MM.1S (cell line): ENCODE measurements around the gene LARP7.

Experiments used
- DNase-seq: peaks from one replicate; pipeline ENCODE4 v3.0.0-alpha.2; 2015
- H2AFZ ChIP-seq: fragments of 300-600 bp; sonication (generic); 2 replicates; pipeline ENCODE4 v1.6.0; 2016; ENCODE audit warnings: antibody characterized with exemption, low read length
- H3F3A ChIP-seq: fragments of 300-600 bp; sonication (generic); 2 replicates; pipeline ENCODE4 v1.6.1; 2016; ENCODE audit warnings: mild to moderate bottlenecking, antibody characterized with exemption, low read length, moderate library complexity, mixed read lengths; ENCODE audit not compliant: insufficient read depth
- H3K27ac ChIP-seq: fragments of 300-600 bp; sonication (generic); 2 replicates; pipeline ENCODE4 v1.5.1; 2016; ENCODE audit warnings: mild to moderate bottlenecking, low read length
- H3K27me3 ChIP-seq: fragments of 300-600 bp; sonication (generic); replicated peaks from 2 replicates; pipeline ENCODE4 v1.6.0; 2016; ENCODE audit warnings: low read length; ENCODE audit not compliant: insufficient read depth
- H3K36me3 ChIP-seq: fragments of 300-600 bp; sonication (generic); replicated peaks from 2 replicates; pipeline ENCODE4 v1.6.1; 2016; ENCODE audit warnings: mild to moderate bottlenecking, low read length, mixed read lengths; ENCODE audit not compliant: insufficient read depth
- H3K4me1 ChIP-seq: fragments of 300-600 bp; sonication (generic); 2 replicates; pipeline ENCODE4 v1.6.1; 2016; ENCODE audit warnings: low read length, mixed read lengths
- H3K4me2 ChIP-seq: fragments of 300-600 bp; sonication (generic); 2 replicates; pipeline ENCODE4 v1.6.0; 2016; ENCODE audit warnings: low read depth, low read length
- H3K4me3 ChIP-seq: fragments of 300-600 bp; sonication (generic); 2 replicates; pipeline ENCODE4 v1.5.1; 2016; ENCODE audit warnings: low read length, mixed read lengths
- H3K79me2 ChIP-seq: fragments of 300-600 bp; sonication (generic); 2 replicates; pipeline ENCODE4 v1.6.1; 2016; ENCODE audit warnings: mixed run types, low read length, mixed read lengths
- H3K9ac ChIP-seq: fragments of 300-600 bp; sonication (generic); 2 replicates; pipeline ENCODE4 v1.6.1; 2016; ENCODE audit warnings: low read length, mixed read lengths
- H3K9me2 ChIP-seq: fragments of 300-600 bp; sonication (generic); replicated peaks from 2 replicates; pipeline ENCODE4 v1.6.1; 2016; ENCODE audit warnings: mild to moderate bottlenecking, low read length, mixed read lengths; ENCODE audit not compliant: insufficient read depth
- H3K9me3 ChIP-seq: fragments of 300-600 bp; sonication (generic); replicated peaks from 2 replicates; pipeline ENCODE4 v1.6.1; 2016; ENCODE audit warnings: mild to moderate bottlenecking, low read length, mixed read lengths; ENCODE audit not compliant: insufficient read depth
- H4K20me1 ChIP-seq: fragments of 300-600 bp; sonication (generic); 2 replicates; pipeline ENCODE4 v1.6.1; 2016; ENCODE audit warnings: mild to moderate bottlenecking, low read length, moderate library complexity, mixed read lengths; ENCODE audit not compliant: insufficient read depth
- EZH2 ChIP-seq: fragments of 300-600 bp; sonication (generic); optimal IDR thresholded peaks from 2 replicates; pipeline ENCODE3; 2017; ENCODE audit warnings: low read depth, mild to moderate bottlenecking, antibody characterized with exemption, low read length, mixed read lengths
- EZH2phosphoT487 ChIP-seq: fragments of 300-600 bp; sonication (generic); IDR thresholded peaks from 2 replicates; pipeline ENCODE4 v1.6.1; 2018; ENCODE audit warnings: antibody characterized with exemption, low read length
- TF ChIP-seq, protein P1 (sequence below): fragments of 300-600 bp; sonication (generic); IDR thresholded peaks from 2 replicates; pipeline ENCODE4 v1.5.1; 2016; ENCODE audit warnings: antibody characterized with exemption, low read length, mixed read lengths

Gene LARP7

DNA sequence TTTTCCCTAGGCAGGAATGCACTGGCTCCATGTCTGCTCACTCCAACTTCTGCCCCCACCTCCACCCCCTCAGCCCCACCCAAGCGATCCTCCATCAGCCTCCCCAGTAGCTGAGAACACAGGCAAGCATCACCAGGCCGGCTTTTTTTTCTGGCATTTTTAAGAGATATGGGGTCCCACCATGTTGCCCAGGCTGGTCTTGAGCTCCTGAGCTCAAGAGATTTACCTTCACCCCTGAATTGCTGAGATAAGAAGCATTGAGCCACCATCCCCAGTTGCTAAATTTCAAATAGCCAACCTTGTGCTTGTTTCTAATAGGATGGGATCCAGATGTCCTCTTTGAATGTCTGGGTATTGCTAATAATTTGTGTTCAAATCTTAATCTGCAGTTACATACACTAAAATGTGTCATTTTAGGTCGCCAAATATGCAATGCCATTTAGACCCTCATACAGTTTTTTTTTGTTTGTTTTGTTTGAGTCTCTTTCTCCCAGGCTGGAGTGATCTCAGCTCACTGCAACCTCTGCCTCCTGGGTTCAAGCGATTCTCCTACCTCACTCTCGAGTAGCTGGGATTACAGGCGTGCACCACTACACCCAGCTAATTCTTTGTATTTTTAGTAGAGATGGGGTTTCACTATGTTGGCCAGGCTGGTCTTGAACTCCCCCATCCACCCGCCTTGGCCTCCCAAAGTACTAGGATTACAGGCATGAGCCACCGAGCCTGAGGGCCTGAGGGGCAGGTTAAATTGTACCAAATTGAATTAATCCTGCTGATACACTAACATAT, 8.8 kb downstream of the LARP7 start:
- no peak overlapping the region for H2AFZ ChIP-seq
- H3K4me1 ChIP-seq, result peaks cover 10% of the 10 kb centered on the region; the same call in 1 of the 2 replicates
- no peak overlapping the region for H3K27ac ChIP-seq
- no peak overlapping the region for H3K9ac ChIP-seq
- H3K9me3 ChIP-seq, result no peaks in the 10 kb centered on the region
- no peaks in the 10 kb centered on the region for H3K9me2 ChIP-seq
- no peak overlapping the region for H3K4me2 ChIP-seq
- no peak for TF ChIP-seq EZH2phosphoT487
- no peak for TF ChIP-seq EZH2
- TF ChIP-seq, protein P1, sequence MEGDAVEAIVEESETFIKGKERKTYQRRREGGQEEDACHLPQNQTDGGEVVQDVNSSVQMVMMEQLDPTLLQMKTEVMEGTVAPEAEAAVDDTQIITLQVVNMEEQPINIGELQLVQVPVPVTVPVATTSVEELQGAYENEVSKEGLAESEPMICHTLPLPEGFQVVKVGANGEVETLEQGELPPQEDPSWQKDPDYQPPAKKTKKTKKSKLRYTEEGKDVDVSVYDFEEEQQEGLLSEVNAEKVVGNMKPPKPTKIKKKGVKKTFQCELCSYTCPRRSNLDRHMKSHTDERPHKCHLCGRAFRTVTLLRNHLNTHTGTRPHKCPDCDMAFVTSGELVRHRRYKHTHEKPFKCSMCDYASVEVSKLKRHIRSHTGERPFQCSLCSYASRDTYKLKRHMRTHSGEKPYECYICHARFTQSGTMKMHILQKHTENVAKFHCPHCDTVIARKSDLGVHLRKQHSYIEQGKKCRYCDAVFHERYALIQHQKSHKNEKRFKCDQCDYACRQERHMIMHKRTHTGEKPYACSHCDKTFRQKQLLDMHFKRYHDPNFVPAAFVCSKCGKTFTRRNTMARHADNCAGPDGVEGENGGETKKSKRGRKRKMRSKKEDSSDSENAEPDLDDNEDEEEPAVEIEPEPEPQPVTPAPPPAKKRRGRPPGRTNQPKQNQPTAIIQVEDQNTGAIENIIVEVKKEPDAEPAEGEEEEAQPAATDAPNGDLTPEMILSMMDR, result no peak
- H4K20me1 ChIP-seq, result no peaks in the 10 kb centered on the region
- H3K4me3 ChIP-seq, result no peak overlapping the region
- peaks cover 24% of the 10 kb centered on the region for H3F3A ChIP-seq
- no peaks in the 10 kb centered on the region for H3K27me3 ChIP-seq
- H3K79me2 ChIP-seq, result peaks cover 5% of the 10 kb centered on the region; the same call in 1 of the 2 replicates
- DNase-seq, result no peak
- peaks cover 7% of the 10 kb centered on the region; the same call in 1 of the 2 replicates for H3K36me3 ChIP-seq

DNA sequence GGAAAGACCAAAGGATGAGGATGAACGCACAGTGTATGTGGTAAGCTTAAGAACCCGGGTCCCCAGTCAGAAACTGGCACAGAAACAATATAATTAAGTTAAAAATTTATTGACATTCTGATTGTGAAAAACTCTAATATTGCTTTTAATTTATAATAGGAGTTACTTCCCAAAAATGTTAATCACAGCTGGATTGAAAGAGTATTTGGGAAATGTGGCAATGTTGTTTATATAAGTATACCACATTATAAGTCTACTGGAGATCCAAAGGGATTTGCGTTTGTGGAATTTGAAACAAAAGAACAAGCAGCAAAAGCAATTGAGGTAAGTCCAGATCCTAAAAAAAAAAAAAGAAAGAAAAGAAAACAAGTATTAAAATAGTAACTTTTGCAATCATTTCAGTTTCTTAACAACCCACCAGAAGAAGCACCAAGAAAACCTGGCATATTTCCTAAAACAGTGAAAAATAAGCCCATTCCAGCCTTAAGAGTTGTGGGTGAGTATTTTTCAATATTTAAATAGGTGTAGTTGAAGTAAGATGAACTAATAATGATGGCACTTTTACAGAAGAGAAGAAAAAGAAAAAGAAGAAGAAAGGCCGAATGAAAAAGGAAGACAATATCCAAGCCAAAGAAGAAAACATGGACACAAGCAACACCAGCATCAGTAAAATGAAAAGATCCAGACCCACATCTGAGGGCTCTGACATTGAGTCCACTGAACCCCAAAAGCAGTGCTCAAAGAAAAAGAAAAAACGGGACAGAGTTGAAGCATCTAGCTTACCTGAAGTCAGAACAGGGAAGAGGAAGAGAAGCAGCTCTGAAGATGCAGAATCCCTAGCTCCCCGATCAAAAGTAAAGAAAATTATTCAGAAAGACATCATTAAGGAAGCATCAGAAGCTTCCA, 9.9 kb downstream of the LARP7 start:
- peaks cover 10% of the 10 kb centered on the region; the same call in 1 of the 2 replicates for H3K4me1 ChIP-seq
- no peak overlapping the region for H3K4me3 ChIP-seq
- H3K79me2 ChIP-seq, result peaks cover 5% of the 10 kb centered on the region; the same call in 1 of the 2 replicates
- H3K27ac ChIP-seq, result no peak overlapping the region
- no peaks in the 10 kb centered on the region for H3K27me3 ChIP-seq
- H3K9me3 ChIP-seq, result no peaks in the 10 kb centered on the region
- no peak overlapping the region for H3K9ac ChIP-seq
- peaks cover 20% of the 10 kb centered on the region for H3F3A ChIP-seq
- no peak for TF ChIP-seq EZH2phosphoT487
- TF ChIP-seq EZH2, result no peak
- TF ChIP-seq, protein P1, result no peak
- H3K36me3 ChIP-seq, result peaks cover 13% of the 10 kb centered on the region
- H2AFZ ChIP-seq, result no peak overlapping the region
- H3K4me2 ChIP-seq, result no peak overlapping the region
- DNase-seq, result no peak
- H4K20me1 ChIP-seq, result no peaks in the 10 kb centered on the region
- H3K9me2 ChIP-seq, result no peaks in the 10 kb centered on the region

GRCh38 chr4:112647785-112648184, 10.8 kb downstream of the LARP7 start:
- no peaks in the 10 kb centered on the region for H4K20me1 ChIP-seq
- H3K9me2 ChIP-seq, result no peaks in the 10 kb centered on the region
- no peak overlapping the region for H3K27ac ChIP-seq
- H3K9me3 ChIP-seq, result no peaks in the 10 kb centered on the region
- peaks cover 13% of the 10 kb centered on the region for H3K36me3 ChIP-seq
- no peak for DNase-seq
- H3K9ac ChIP-seq, result no peak overlapping the region
- peaks cover 12% of the 10 kb centered on the region for H3F3A ChIP-seq
- no peaks in the 10 kb centered on the region for H3K27me3 ChIP-seq
- TF ChIP-seq, protein P1, result no peak
- no peak for TF ChIP-seq EZH2phosphoT487
- no peak for TF ChIP-seq EZH2
- H3K4me1 ChIP-seq, result peaks cover 10% of the 10 kb centered on the region; the same call in 1 of the 2 replicates
- H3K4me2 ChIP-seq, result no peak overlapping the region
- H3K79me2 ChIP-seq, result no peaks in the 10 kb centered on the region
- H2AFZ ChIP-seq, result no peak overlapping the region
- no peak overlapping the region for H3K4me3 ChIP-seq
